Smooth muscle cell (in vitro differentiated cells): Measurements from ENCODE around the gene SAE1. TPM values are rescaled to one million over a fixed set of nuclear protein-coding genes. Genes with fewer than 3 reads are reported as not detected.
A peak's percentile ranks its signal among the peaks of the same experiment; 100 is the strongest.

Experiments
- DNase-seq: peaks from one replicate; lab custom pipeline; 2025; ENCODE audit not compliant: unreplicated experiment; lab: John Stamatoyannopoulos, UW
- H2AFZ ChIP-seq: fragments of 200-600 bp; sonication (generic); 2 replicates; pipeline ENCODE4 v1.6.0; 2016; ENCODE audit warnings: antibody characterized with exemption, low read depth, mild to moderate bottlenecking
- H3F3A ChIP-seq: fragments of 200-600 bp; sonication (generic); 2 replicates; pipeline ENCODE4 v1.6.0; 2017; ENCODE audit warnings: antibody characterized with exemption, low read depth
- H3K27ac ChIP-seq: fragments of 200-600 bp; sonication (generic); 2 replicates; pipeline ENCODE4 v1.5.1; 2016; ENCODE audit warnings: low read depth, mild to moderate bottlenecking
- H3K27me3 ChIP-seq: fragments of 200-600 bp; sonication (generic); 2 replicates; pipeline ENCODE4 v1.6.1; 2016; ENCODE audit warnings: low read depth, mild to moderate bottlenecking
- H3K36me3 ChIP-seq: fragments of 200-600 bp; sonication (generic); 2 replicates; pipeline ENCODE4 v1.5.1; 2016; ENCODE audit warnings: low read depth
- H3K4me1 ChIP-seq: fragments of 200-600 bp; sonication (generic); 2 replicates; pipeline ENCODE4 v1.5.1; 2016; ENCODE audit warnings: low read depth
- H3K4me2 ChIP-seq: fragments of 200-600 bp; sonication (generic); 2 replicates; pipeline ENCODE4 v1.6.0; 2016; ENCODE audit warnings: mild to moderate bottlenecking
- H3K4me3 ChIP-seq: fragments of 200-600 bp; sonication (generic); 2 replicates; pipeline ENCODE4 v1.5.1; 2016; ENCODE audit warnings: mild to moderate bottlenecking
- H3K79me2 ChIP-seq: fragments of 200-600 bp; sonication (generic); 2 replicates; pipeline ENCODE4 v1.6.0; 2016; ENCODE audit warnings: low read depth, mild to moderate bottlenecking
- H3K9ac ChIP-seq: fragments of 200-600 bp; sonication (generic); 2 replicates; pipeline ENCODE4 v1.6.0; 2016; ENCODE audit warnings: low read depth
- H3K9me3 ChIP-seq: fragments of 200-600 bp; sonication (generic); replicated peaks from 2 replicates; pipeline ENCODE4 v1.5.1; 2016; ENCODE audit warnings: low read depth
- H4K20me1 ChIP-seq: fragments of 200-600 bp; sonication (generic); 2 replicates; pipeline ENCODE4 v1.6.0; 2016; ENCODE audit warnings: low read depth
- CTCF ChIP-seq: fragments of 200-600 bp; sonication (generic); IDR thresholded peaks from 2 replicates; pipeline ENCODE4 v1.5.1; 2017; ENCODE audit warnings: borderline replicate concordance, mild to moderate bottlenecking, antibody characterized with exemption; ENCODE audit not compliant: insufficient read depth, poor library complexity, severe bottlenecking
- WGBS: methylation state at CpG from one replicate; pipeline ENCODE4 v1.1.7; 2016; ENCODE audit warnings: low lambda C conversion rate; 5-methylcytosine and 5-hydroxymethylcytosine counted together
- polyA plus RNA-seq: library from polyadenylated mRNA; unstranded; fragments of >200 nt; fragmentation: Nextera tagmentation; extraction: Ambion mirVana; gene quantifications from 2 replicates; pipeline ENCODE4 v1.2.1, GENCODE V29; 2016
- total RNA-seq: library from RNA; depleted of rRNA; stranded (reverse); fragments of >200 nt; gene quantifications from 2 replicates; pipeline ENCODE4 v1.2.3, GENCODE V29; 2014

SAE1 gene
- total and polyA plus RNA-seq, 2 experiments from 2014 or later: 65.9 to 89.4 TPM

DNA sequence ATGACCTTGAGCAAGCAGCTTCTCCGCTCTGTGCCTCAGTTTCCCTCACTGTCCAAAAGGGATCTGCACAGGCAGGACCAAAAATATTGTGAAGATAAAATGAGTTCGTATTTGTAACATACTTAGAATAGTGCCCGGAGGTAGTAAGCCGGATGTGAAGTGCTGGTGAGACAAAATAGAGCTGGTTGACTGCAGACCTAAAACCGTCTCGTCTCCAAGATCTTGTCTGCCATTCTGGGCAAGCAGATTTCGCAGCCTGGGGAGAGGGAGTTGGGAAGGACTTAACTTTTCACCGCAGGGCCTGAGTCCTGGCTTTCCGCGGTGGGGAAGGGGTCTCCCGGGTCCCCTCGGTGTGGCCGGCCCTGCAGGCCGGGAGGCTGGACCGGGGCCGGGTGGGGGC, 108.5 kb downstream of the SAE1 start:
- Histone ChIP-seq H3K4me3 (peak overlapping the region; percentile 39), H3K27me3 (no peaks in the 10 kb centered on the region), H3K4me1 (peaks cover 5% of the 10 kb centered on the region), H3K79me2 (no peaks in the 10 kb centered on the region), H3K36me3 (no peaks in the 10 kb centered on the region), H4K20me1 (no peaks in the 10 kb centered on the region), H2AFZ (no peak overlapping the region), H3F3A (peaks cover 15% of the 10 kb centered on the region), H3K27ac (no peak overlapping the region), H3K9ac (no peak overlapping the region), H3K9me3 (no peaks in the 10 kb centered on the region), H3K4me2 (peak overlapping the region; percentile 89)
- 12% methylated on average over 15 of the region's 16 CpGs for WGBS
- DNase-seq: no peak
- no peak for TF ChIP-seq CTCF

DNA sequence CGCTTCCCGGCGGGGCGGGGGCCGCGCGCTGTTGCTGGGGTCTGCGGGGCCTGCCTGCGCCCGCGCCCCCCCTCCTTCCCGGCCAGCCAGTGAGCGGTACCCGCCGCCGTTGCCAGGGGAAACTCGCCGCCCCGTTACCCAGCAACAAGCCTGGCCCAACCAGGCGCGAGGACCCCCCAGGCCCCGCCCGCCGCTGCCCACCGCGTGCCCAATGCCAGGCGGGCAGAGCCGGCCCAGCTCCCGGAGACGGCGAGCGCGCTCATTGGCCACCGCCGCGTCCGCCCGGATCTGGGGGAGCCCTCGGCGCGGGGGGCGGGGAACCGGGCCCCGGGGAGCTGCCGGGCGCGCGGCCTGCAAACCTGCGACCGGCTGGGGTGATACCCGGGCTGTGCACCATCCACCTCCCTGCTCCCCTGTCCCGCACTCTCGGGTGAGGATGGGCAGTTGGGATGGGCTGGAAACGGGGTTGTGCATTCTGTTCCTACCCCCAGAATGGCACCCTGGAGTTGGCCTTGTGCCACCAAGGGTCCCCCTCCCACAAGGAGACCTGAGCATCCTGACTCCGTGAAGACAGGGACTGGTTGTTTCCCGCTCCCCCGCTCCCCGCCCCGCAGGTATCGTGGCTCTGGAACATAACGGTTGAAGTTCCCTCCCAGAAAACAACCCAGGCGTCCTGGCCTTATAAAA, 109.1 kb downstream of the SAE1 start:
- peak; percentile 42 for DNase-seq
- WGBS: 15% methylated on average over 26 of the region's 62 CpGs
- H3K9me3 ChIP-seq: no peaks in the 10 kb centered on the region
- no peaks in the 10 kb centered on the region for H3K36me3 ChIP-seq
- no peaks in the 10 kb centered on the region for H4K20me1 ChIP-seq
- no peak overlapping the region for H3K9ac ChIP-seq
- H3K27me3 ChIP-seq: no peaks in the 10 kb centered on the region
- H3K4me1 ChIP-seq: peaks cover 5% of the 10 kb centered on the region
- no peak for TF ChIP-seq CTCF
- no peak overlapping the region for H2AFZ ChIP-seq
- peaks cover 15% of the 10 kb centered on the region for H3F3A ChIP-seq
- H3K4me2 ChIP-seq: peak overlapping the region; percentile 89
- H3K4me3 ChIP-seq: peak overlapping the region; percentile 39
- H3K27ac ChIP-seq: no peak overlapping the region
- no peaks in the 10 kb centered on the region for H3K79me2 ChIP-seq

- no peak overlapping the region for H3K4me3 ChIP-seq
- H3K36me3 ChIP-seq: no peaks in the 10 kb centered on the region
- H4K20me1 ChIP-seq: no peaks in the 10 kb centered on the region
- no peaks in the 10 kb centered on the region for H3K79me2 ChIP-seq
- no peak overlapping the region for H2AFZ ChIP-seq
- DNase-seq: no peak
- no peaks in the 10 kb centered on the region for H3K27me3 ChIP-seq
- H3F3A ChIP-seq: peaks cover 15% of the 10 kb centered on the region
- H3K4me2 ChIP-seq: peak overlapping the region; percentile 73
- H3K9me3 ChIP-seq: no peaks in the 10 kb centered on the region
- peaks cover 5% of the 10 kb centered on the region for H3K4me1 ChIP-seq
- no peak for TF ChIP-seq CTCF
- peak overlapping the region; percentile 12 for H3K9ac ChIP-seq
- H3K27ac ChIP-seq: no peak overlapping the region
- WGBS: 67% methylated on average over 6 of the region's 6 CpGs
These were observed 109.9 kb downstream of the SAE1 start for GRCh38 chr19:47240556-47240955.
